HEK293T (cell line): ENCODE measurements around the gene VENTX.

Experiments used
- CTCF ChIA-PET: fragments of 350-600 bp; formaldehyde crosslinking; extraction: SDS; loops from one replicate; lab custom pipeline; 2021; ENCODE audit warnings: antibody characterized with exemption, inconsistent platforms; lab: Yijun Ruan, JAX
- POLR2A ChIA-PET: fragments of 350-600 bp; formaldehyde crosslinking; extraction: SDS; loops from one replicate; lab custom pipeline; 2020; ENCODE audit warnings: antibody characterized with exemption, inconsistent platforms; lab: Yijun Ruan, JAX
- DNase-seq: peaks from one replicate; pipeline ENCODE4 v3.0.0; 2012; ENCODE audit warnings: mixed read lengths; ENCODE audit errors: extremely low spot score
- ARNT ChIP-seq: fragments of 450-650 bp; IDR thresholded peaks from 2 replicates; pipeline ENCODE4 v1.6.1; 2017; ENCODE audit warnings: mild to moderate bottlenecking
- BHLHE40 ChIP-seq: fragments of 450-650 bp; IDR thresholded peaks from 2 replicates; pipeline ENCODE4 v1.6.1; 2016; ENCODE audit warnings: mild to moderate bottlenecking, moderate library complexity, borderline replicate concordance
- CTBP1 ChIP-seq: fragments of 450-650 bp; IDR thresholded peaks from 2 replicates; pipeline ENCODE4 v1.6.1; 2016; ENCODE audit warnings: borderline replicate concordance
- ELF4 ChIP-seq: fragments of 450-650 bp; IDR thresholded peaks from 2 replicates; pipeline ENCODE4 v1.6.1; 2017; ENCODE audit warnings: antibody characterized with exemption
- FOXA1 ChIP-seq: fragments of 450-650 bp; IDR thresholded peaks from 2 replicates; pipeline ENCODE4 v1.6.1; 2016; ENCODE audit warnings: mild to moderate bottlenecking
- FOXK2 ChIP-seq: fragments of 450-650 bp; IDR thresholded peaks from 2 replicates; pipeline ENCODE4 v1.6.1; 2016; ENCODE audit warnings: mild to moderate bottlenecking
- FOXM1 ChIP-seq: fragments of 450-650 bp; IDR thresholded peaks from 2 replicates; pipeline ENCODE4 v1.6.1; 2017; ENCODE audit warnings: mild to moderate bottlenecking, borderline replicate concordance
- HDGF ChIP-seq: fragments of 450-650 bp; IDR thresholded peaks from 2 replicates; pipeline ENCODE4 v1.6.1; 2017; ENCODE audit warnings: antibody characterized with exemption, borderline replicate concordance
- L3MBTL2 ChIP-seq: fragments of 450-650 bp; conservative IDR thresholded peaks from 2 replicates; pipeline ENCODE4 v1.6.1; 2016; ENCODE audit warnings: mild to moderate bottlenecking
- LEF1 ChIP-seq: fragments of 450-650 bp; IDR thresholded peaks from 2 replicates; pipeline ENCODE4 v1.6.1; 2017; ENCODE audit warnings: mild to moderate bottlenecking, borderline replicate concordance
- NFRKB ChIP-seq: fragments of 450-650 bp; IDR thresholded peaks from 2 replicates; pipeline ENCODE4 v1.6.1; 2016; ENCODE audit warnings: mild to moderate bottlenecking, moderate library complexity
- PKNOX1 ChIP-seq: fragments of 450-650 bp; IDR thresholded peaks from 2 replicates; pipeline ENCODE4 v1.6.1; 2016
- SP1 ChIP-seq: fragments of 450-650 bp; IDR thresholded peaks from 2 replicates; pipeline ENCODE4 v1.6.1; 2017
- SUZ12 ChIP-seq: fragments of 450-650 bp; IDR thresholded peaks from 2 replicates; pipeline ENCODE4 v1.6.1; 2016; ENCODE audit warnings: mild to moderate bottlenecking
- TARDBP ChIP-seq: fragments of 450-650 bp; IDR thresholded peaks from 2 replicates; pipeline ENCODE4 v1.6.1; 2016
- ZNF384 ChIP-seq: fragments of 450-650 bp; IDR thresholded peaks from 2 replicates; pipeline ENCODE4 v1.6.1; 2016

VENTX gene

GRCh38 chr10:133249975-133250754 is 12.5 kb downstream of the VENTX start:
- POLR2A ChIA-PET, result no interaction called here
- TF ChIP-seq CTBP1, result no peak; the same call in 1 of the 2 replicates
- no peak for TF ChIP-seq LEF1
- no peak for TF ChIP-seq PKNOX1
- no peak for TF ChIP-seq ZNF384
- no peak for TF ChIP-seq TARDBP
- TF ChIP-seq FOXA1, result no peak
- no peak for TF ChIP-seq ARNT
- no peak for TF ChIP-seq FOXM1
- no peak for TF ChIP-seq HDGF
- TF ChIP-seq L3MBTL2, result no peak
- no peak for TF ChIP-seq NFRKB
- TF ChIP-seq SP1, result no peak
- TF ChIP-seq SUZ12, result no peak
- CTCF ChIA-PET, result no interaction called here
- no peak for DNase-seq

DNA sequence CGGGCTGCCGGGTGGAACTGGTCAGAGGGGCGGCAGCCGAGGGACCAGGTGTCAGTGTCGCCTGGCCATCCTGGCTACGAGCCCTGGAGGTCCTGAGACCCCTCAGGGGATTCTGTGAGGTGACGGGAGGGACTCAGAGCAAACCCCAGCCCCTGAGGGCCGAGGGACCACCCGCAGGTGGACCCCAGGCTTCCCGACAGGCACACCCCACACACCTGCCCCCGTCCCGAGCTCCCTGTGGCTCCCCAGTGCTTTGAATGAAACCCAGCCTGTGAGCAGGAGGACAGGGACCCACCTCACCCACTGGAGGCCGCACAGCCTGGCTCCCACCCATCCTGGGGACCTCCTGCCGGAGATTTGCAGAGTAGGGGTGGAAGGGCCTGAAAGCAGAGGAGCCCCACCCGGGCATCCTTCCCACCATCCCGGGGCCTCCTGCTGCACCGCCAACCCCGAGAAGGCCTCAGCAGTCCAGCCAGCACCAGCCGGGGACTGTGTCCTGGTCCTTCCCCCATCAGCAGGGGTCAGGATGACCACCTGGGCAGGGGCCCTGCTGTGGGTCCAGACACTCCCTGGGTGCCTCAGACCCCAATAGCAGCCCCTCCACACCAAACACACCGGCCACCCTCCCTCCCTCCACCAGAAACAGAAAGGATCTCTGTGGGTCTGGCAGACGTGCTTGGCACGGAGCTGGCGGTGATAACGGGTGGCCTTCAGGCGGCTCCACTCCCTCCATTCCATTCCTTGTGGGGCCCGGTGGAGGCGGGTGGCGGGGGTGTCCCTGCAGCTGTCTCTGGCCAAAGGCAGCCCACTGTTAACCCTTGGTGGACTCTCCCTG is 13.9 kb downstream of the VENTX start:
- ChIA-PET CTCF (no interaction called here), POLR2A (no interaction called here)
- TF ChIP-seq ELF4, result no peak
- no peak for TF ChIP-seq FOXK2
- TF ChIP-seq TARDBP, result no peak
- TF ChIP-seq ARNT, result no peak
- DNase-seq, result no peak

- no peak for TF ChIP-seq CTBP1
- DNase-seq, result no peak
- POLR2A ChIA-PET, result no interaction called here
- CTCF ChIA-PET, result no interaction called here
Measured at GRCh38 chr10:133252223-133252552, 14.5 kb downstream of the VENTX start.

DNA sequence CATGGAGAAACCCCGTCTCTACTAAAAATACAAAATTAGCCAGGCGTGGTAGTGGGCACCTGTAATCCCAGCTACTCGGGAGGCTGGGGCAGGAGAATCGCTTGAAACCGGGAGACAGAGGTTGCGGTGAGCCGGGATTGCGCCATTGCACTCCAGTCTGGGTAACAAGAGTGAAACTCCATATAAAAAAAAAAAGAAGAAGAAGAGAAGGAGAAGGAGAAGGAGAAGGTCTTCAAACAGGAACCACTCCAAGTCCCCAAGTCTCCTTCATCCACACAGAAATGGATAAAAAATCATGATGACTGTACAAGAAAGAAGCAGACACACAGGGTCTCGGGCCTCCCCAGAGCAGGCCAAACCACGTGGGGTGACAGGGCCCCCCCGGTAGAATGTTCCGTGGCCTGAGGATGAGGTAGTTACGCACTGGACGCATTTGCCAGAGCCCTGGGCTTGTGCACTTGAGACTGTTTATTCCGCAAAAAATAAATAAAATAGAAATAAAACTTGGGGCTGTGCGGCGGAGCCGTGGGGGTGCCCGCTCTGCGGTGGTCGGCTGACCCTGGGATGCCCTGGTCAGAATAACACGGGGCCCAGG is 15.8 kb downstream of the VENTX start:
- no peak for TF ChIP-seq SP1
- TF ChIP-seq ZNF384, result no peak
- no peak for TF ChIP-seq FOXK2
- TF ChIP-seq LEF1, result no peak
- TF ChIP-seq ARNT, result no peak
- no peak for TF ChIP-seq PKNOX1
- no peak for TF ChIP-seq NFRKB
- no peak for TF ChIP-seq FOXA1
- no peak for TF ChIP-seq BHLHE40
- no peak for TF ChIP-seq ELF4
- TF ChIP-seq HDGF, result no peak
- TF ChIP-seq CTBP1, result no peak
- no peak for TF ChIP-seq TARDBP
- no peak for TF ChIP-seq L3MBTL2
- TF ChIP-seq SUZ12, result no peak
- DNase-seq, result no peak
- POLR2A ChIA-PET, result no interaction called here

GRCh38 chr10:133254421-133255120 is 16.9 kb downstream of the VENTX start:
- DNase-seq, result no peak
- no peak for TF ChIP-seq PKNOX1
- ChIA-PET POLR2A (no interaction called here), CTCF (no interaction called here)

More for the DNA sequence above, 15.8 kb downstream of the VENTX start:
- CTCF ChIA-PET, result no interaction called here

DNA sequence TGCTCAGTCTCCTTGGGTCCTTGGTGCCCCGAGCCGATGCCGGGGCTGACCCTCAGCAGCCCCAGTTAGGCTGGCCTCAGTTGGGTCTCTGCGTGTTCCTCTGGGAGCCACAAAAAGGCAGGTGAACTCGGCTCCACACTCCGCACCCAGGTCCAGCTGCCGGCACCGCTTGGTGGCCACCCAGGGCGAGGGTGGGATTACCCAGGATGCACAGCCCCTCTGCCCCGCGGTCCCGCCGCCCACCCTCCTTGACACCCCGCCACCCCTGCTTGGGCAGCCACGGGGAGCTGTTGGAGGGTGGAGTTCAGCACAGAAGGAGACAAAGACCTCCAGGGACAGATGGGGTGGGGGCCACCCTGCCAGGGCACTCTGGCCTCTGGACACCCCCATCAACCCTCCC is 17.7 kb downstream of the VENTX start:
- TF ChIP-seq SUZ12 (no peak), BHLHE40 (no peak), TARDBP (no peak), ZNF384 (no peak), L3MBTL2 (no peak), ARNT (no peak), LEF1 (no peak), NFRKB (no peak), FOXM1 (no peak), SP1 (no peak), FOXA1 (no peak), PKNOX1 (no peak), ELF4 (no peak), HDGF (no peak), FOXK2 (no peak), CTBP1 (no peak)
- CTCF ChIA-PET, result no interaction called here
- DNase-seq, result no peak
- POLR2A ChIA-PET, result no interaction called here
